HG03175 (cell line): ENCODE data around the gene RBMS3.

Experiments used
- ATAC-seq: cut with Tn5 transposase; IDR thresholded peaks from one replicate; pipeline ENCODE4 v1.9.1; 2021; ENCODE audit warnings: mild to moderate bottlenecking, moderate library complexity; ENCODE audit not compliant: unreplicated experiment

RBMS3 gene

DNA sequence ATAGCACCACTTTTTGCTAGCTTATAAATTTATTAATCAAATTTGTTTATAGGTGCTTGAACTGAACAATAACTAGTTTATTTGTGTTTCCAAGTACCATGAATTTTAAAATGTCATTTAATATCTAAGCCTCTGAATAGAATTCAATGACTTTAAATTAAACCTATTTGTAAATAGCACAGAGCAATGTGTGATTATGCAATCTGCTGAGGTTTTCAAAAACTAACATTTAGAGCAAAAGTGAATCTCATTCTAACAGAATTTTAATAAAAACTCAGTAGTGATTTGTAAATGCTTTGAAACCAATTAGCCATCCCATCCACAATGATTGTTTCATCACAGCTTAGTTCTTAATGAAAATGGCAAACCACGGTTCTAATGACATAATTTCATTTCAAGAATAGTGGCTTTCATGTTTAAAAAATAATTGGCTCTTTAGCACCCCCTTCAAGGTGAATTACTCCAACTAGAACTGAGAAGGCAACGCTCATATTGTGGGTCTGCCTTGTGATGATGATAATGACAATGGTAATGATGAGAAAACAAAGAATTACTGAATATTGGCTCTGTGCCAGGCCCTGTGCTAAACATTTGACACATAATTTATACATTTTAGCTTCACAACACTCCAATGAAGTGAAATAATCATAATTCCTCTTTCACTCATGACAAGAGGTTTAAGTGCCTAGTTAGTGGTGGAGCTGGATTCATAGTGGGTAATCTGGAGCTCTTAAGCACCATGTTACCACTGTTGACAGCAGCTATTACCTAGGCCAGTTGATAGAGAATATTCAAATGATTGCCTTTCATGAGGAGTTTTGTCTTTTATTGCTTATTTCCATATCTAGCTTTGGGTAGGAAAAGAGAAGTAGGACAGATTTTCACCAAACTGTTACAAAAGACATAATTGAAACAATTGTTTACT, 145.7 kb downstream of the RBMS3 start:
- ATAC-seq, result no peak

GRCh38 chr3:29427266-29428103, 146.6 kb downstream of the RBMS3 start:
- ATAC-seq, result no peak

DNA sequence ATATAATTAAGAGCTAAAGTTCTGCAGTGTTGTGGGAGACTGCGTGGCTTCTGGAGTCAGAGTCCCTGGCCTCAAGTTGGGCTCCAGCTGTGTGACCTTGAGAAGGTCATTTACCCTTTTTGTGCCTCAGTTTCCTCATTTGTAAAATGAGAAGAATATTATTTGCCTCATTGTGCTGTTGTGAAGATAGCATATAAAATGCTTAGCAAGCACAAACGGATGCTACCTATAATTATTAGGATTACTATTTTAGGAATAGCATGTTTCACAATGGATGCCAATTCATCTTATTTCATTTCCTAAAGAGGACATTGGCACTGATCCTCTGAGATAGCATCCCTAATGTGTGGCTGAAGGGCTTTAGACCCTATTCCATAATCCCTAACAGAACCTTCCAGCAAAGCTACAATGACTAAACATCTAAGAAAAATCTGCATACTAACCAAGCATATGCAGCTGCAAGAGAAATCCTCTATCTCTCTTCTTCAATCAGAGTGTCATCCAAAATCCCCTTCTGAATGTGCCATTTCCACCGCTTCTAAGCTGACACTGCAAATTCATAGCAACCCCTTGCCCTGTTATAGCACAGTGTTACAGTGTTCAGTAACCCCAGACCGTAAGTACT, 148.3 kb downstream of the RBMS3 start:
- ATAC-seq, result no peak

- no peak for ATAC-seq
These were observed 149.7 kb downstream of the RBMS3 start for GRCh38 chr3:29430558-29430971.

- no peak for ATAC-seq
These were observed 155.9 kb downstream of the RBMS3 start for GRCh38 chr3:29436612-29437323.

- no peak for ATAC-seq
These were observed 157.7 kb downstream of the RBMS3 start for GRCh38 chr3:29438580-29438979.

- ATAC-seq, result no peak
These were observed 159.8 kb downstream of the RBMS3 start for GRCh38 chr3:29440413-29441305.

DNA sequence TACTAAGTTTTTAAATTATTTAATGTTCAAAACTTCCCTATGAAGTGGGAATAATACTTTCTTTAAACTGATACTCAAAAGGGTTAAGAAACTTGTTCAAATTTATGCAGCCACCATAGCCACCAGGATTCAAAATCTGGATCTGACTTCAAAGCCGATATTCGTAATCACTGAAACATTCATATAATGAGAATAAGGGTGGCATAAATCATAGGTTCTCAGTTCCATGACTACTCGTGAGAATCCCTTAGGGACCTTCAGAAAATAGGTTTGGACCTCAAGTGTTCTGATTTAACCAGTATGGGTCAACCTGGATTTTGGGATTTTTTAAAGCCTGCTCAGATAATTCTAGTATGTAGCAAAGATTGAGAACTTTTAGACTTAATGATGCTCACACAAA, 160.6 kb downstream of the RBMS3 start:
- ATAC-seq, result no peak

GRCh38 chr3:29447946-29448627, 167.2 kb downstream of the RBMS3 start:
- ATAC-seq, result no peak

GRCh38 chr3:29451920-29452319, 171.0 kb downstream of the RBMS3 start:
- ATAC-seq, result no peak

DNA sequence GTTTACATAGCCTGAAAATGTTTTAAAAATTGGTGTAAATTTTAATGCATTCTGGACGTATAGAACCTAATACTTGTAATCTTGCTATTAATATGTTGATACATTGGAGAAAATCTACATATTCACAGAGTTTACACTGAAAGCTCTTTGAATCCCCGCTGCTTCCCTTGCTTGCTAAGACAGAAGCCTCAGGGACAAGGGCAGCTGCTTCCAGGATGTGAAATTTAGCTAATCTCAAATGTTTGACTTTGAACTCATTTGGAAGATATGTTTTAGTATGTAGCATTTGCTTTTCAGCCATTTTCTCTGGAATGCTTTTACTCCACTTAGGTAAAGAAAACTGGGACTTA, 172.0 kb downstream of the RBMS3 start:
- ATAC-seq, result no peak

GRCh38 chr3:29453284-29454001, 172.6 kb downstream of the RBMS3 start:
- no peak for ATAC-seq

DNA sequence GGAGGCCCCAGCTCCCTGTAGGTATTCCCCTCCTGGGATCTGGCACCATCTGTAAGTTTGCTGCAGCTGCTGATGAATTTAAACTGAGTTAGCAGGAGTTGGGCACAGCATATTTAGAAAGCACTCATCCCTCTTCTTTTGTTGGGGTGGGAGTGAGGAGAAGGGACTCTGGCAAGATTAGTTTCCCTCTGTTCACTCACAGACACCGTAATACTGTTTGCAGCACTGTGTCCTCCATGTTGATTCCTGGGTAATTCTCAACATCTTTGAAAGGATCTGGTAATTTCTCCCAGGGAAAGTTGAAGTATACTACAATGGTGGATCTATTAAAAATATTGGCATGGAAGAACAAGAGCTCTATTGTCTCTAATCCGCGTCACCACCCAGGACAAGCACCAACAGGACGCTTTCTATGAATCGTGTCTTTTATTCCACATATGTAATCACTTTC, 173.3 kb downstream of the RBMS3 start:
- ATAC-seq, result no peak

GRCh38 chr3:29456901-29457300, 176.0 kb downstream of the RBMS3 start:
- no peak for ATAC-seq

GRCh38 chr3:29463304-29463703, 182.4 kb downstream of the RBMS3 start:
- ATAC-seq, result no peak

DNA sequence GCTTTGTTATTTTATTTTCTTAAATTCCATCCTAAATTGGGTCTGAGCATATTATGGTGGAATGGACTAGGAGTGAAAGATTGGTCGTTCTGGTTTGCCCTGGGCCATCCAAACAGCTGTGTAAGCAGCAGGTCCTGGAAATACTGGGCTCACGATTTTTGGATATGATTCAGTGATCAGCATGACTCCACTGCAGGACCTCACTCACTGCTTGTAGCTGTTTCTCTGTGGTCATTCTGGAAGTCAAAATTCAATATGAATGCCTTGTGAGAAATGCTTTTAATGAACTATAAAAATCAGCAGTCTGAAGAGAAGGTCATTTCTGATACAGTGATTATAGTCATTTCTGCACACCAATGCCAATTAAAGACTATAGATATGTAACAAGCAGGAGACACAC, 185.0 kb downstream of the RBMS3 start:
- no peak for ATAC-seq

GRCh38 chr3:29466442-29466841, 185.6 kb downstream of the RBMS3 start:
- ATAC-seq, result no peak

DNA sequence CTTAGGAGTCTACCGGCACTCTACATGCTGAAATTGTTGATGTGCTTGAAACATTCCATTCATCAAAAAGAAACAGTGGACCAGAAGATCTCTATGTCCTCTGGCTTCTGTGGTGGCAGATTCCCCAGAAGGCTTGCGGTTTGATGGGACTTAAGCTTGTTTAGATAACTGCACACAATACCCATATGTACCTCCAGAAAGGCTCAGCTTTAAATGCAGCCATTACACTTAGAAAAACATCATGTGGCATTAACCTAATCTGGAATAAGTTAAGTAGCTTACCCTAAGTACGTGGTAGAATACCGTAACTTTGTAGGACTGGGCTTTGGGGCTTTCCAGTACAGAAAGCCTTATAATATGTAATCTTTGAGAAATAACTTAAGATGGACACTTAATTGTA, 187.3 kb downstream of the RBMS3 start:
- ATAC-seq, result no peak
